Lower lobe of right lung (tissue), 2 donors: Measurements from ENCODE around the gene NSMCE4A. TPM values are rescaled to one million over a fixed set of nuclear protein-coding genes. Genes with fewer than 3 reads are reported as not detected.
"Not testable (repeated sequence)": the region's sequence is repeated elsewhere in the genome, so short reads cannot be mapped to it uniquely, and the experiment has no call there.

Experiments used
- ATAC-seq, 2 donors: fragments of 200-7000 bp; cut with Tn5 transposase; one replicate each; pipeline ENCODE4 v1.9.1; 2020 to 2022; ENCODE audit warnings: mild to moderate bottlenecking in 2 of 2, moderate library complexity in 2 of 2
- DNase-seq: peaks from one replicate; pipeline ENCODE4 v3.0.0-alpha.2; 2020
- H3K27ac ChIP-seq: fragments of 200-600 bp; one replicate; pipeline ENCODE4 v1.8.0; 2022
- H3K27me3 ChIP-seq: fragments of 200-600 bp; one replicate; pipeline ENCODE4 v1.8.0; 2022; ENCODE audit warnings: low read depth
- H3K36me3 ChIP-seq: fragments of 200-600 bp; one replicate; pipeline ENCODE4 v1.8.0; 2022; ENCODE audit warnings: mild to moderate bottlenecking
- H3K4me1 ChIP-seq: fragments of 200-600 bp; one replicate; pipeline ENCODE4 v1.8.0; 2022
- H3K4me3 ChIP-seq: fragments of 200-600 bp; one replicate; pipeline ENCODE4 v1.8.0; 2022; ENCODE audit warnings: mild to moderate bottlenecking
- H3K9me3 ChIP-seq: fragments of 200-600 bp; one replicate; pipeline ENCODE4 v1.8.0; 2022
- intact Hi-C: fragments of 100-400 bp; cut with DNase I; formaldehyde crosslinking; loops from one replicate; pipeline ENCODE4 v1.11.0; 2022
- total RNA-seq: library from RNA; stranded (reverse); fragmentation: NEBNext Ultra II Directional; extraction: Animal tissue kit (Norgen Biotek cat#: 25700); gene quantifications from one replicate; pipeline ENCODE4 v1.2.1, GENCODE V29; 2021
- TF ChIP-seq, protein P1 (sequence below): fragments of 200-600 bp; IDR thresholded peaks from one replicate; pipeline ENCODE4 v1.8.0; 2022; ENCODE audit warnings: antibody characterized with exemption, mild to moderate bottlenecking
- donor health status: DM: no; HTN: yes; CAD: no; lungs with severe emphysema.

NSMCE4A gene
- total RNA-seq, 1 donor from 2014 or later, result 37.1 TPM

DNA sequence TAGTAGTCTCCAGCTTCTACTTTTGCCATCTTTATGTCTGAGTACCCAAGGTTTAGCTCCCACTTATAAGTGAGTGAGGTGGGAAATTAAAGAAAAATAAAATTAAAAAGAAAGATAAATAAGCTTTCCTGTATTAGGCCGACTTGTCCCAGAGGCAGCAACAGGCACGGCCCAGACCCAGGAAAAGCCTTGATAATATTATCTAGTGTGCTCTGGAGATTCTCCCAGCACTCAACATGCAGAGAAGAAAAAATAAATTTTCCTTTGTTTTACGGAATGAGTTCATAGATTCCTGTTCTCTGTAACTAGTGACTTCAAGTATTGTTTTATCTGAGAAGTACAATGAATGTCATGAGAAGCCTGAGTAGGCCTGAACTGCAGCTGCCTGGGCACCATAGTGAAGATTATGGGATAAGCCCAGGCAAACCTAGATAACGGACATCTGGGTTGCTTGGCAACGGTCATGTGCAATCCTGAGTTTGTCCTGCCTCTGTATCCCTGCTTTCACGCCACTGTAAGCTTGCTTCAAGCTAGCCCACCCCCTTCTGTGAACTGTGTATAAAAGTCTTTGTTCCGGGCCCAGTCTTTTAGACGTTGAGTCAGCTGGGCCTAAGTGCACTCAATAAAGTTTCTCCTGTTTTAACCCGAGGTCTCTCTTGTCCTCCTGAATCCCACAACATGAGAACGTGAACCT is 53.6 kb downstream of the NSMCE4A start:
- H3K27ac ChIP-seq, result no peak overlapping the region
- ATAC-seq (no peak), DNase-seq (no peak)
- intact Hi-C loops, result no loop called here
- H3K27me3 ChIP-seq, result no peaks in the 10 kb centered on the region
- peaks cover 49% of the 10 kb centered on the region for H3K36me3 ChIP-seq
- no peaks in the 10 kb centered on the region for H3K9me3 ChIP-seq
- H3K4me3 ChIP-seq, result no peak overlapping the region
- peaks cover 7% of the 10 kb centered on the region for H3K4me1 ChIP-seq
- TF ChIP-seq, protein P1, sequence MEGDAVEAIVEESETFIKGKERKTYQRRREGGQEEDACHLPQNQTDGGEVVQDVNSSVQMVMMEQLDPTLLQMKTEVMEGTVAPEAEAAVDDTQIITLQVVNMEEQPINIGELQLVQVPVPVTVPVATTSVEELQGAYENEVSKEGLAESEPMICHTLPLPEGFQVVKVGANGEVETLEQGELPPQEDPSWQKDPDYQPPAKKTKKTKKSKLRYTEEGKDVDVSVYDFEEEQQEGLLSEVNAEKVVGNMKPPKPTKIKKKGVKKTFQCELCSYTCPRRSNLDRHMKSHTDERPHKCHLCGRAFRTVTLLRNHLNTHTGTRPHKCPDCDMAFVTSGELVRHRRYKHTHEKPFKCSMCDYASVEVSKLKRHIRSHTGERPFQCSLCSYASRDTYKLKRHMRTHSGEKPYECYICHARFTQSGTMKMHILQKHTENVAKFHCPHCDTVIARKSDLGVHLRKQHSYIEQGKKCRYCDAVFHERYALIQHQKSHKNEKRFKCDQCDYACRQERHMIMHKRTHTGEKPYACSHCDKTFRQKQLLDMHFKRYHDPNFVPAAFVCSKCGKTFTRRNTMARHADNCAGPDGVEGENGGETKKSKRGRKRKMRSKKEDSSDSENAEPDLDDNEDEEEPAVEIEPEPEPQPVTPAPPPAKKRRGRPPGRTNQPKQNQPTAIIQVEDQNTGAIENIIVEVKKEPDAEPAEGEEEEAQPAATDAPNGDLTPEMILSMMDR, result no peak

DNA sequence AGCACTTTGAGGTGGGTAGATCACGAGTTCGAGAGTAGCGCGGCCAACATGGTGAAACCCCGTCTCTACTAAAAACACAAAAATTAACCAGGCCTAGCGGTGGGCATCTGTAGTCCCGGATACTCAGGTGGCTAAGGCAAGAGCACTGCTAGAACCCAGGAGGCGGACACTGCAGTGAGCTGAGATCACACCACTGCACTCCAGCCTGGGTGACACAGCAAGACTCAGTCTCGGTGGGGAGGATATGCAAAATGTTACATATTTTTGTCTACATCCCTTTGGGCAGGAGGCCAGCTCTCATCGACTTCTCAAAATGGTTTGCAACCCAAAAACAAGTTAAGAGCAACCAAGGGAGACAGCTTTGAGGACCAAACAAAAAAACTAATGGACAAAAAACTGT is 55.4 kb downstream of the NSMCE4A start:
- Histone ChIP-seq H3K4me3 (no peak overlapping the region), H3K36me3 (peaks cover 57% of the 10 kb centered on the region), H3K27ac (no peak overlapping the region), H3K4me1 (no peaks in the 10 kb centered on the region), H3K9me3 (no peaks in the 10 kb centered on the region), H3K27me3 (no peaks in the 10 kb centered on the region)
- no peak for DNase-seq
- TF ChIP-seq, protein P1, result no peak
- intact Hi-C loops, result no loop called here
- no peak for ATAC-seq

DNA sequence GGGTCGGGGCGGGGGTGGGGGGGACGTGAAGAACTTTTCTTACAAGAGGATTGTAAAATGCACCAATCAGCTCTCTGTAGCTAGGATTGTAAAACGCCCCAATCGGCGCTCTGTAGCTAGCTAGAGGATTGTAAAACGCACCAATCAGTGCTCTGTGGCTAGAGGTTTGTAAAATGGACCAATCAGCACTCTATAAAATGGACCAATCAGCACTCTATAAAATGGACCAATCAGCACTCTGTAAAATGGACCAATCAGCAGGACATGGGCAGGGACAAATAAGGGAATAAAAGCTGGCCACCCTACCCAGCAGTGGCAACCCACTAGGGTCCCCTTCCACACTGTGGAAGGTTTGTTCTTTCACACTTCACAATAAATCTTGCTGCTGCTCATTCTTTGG is 56.2 kb downstream of the NSMCE4A start:
- H3K27me3 ChIP-seq, DNase-seq, H3K4me3 ChIP-seq, H3K27ac ChIP-seq, intact Hi-C loops, H3K9me3 ChIP-seq, H3K4me1 ChIP-seq, ATAC-seq: not testable (repeated sequence)
- peaks cover 65% of the 10 kb centered on the region for H3K36me3 ChIP-seq

DNA sequence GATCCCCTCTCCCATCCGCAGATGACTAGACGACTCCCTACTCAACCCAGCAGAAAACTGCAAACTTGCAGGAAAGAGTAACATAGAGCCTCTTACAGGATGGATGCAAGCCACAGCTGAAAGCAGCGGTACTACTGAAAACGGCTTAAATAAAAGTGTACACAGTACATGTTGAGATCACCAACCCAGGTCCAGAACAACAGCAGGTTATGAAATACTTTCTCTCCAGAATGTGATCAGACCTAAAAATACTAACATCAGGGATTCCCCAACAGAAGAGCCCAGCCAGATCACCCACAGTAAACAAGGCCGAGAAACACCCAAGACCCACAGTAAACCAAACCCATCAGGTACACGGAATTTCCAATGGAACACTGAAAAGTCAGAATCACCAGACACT is 60.4 kb downstream of the NSMCE4A start:
- Histone ChIP-seq H3K36me3 (peaks cover 75% of the 10 kb centered on the region), H3K9me3 (no peaks in the 10 kb centered on the region), H3K27me3 (no peaks in the 10 kb centered on the region), H3K27ac (no peak overlapping the region), H3K4me1 (no peaks in the 10 kb centered on the region), H3K4me3 (no peak overlapping the region)
- ATAC-seq, result no peak
- intact Hi-C loops, result no loop called here
- TF ChIP-seq, protein P1, result no peak
- DNase-seq, result no peak

DNA sequence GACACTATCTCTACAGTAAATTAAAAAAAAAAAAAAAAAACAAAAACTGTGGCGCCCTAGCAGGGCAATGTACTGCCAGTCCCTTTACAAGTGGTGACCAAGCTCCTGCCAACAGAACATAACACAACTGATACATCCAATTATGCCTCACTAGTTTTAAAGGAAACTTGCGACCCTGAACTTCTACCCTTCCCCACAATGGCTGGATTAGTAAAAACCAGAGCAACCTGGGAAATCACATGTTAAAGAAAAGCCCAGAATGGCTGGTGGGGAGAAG is 63.7 kb downstream of the NSMCE4A start:
- H3K4me1 ChIP-seq, result no peaks in the 10 kb centered on the region
- DNase-seq, result no peak
- ATAC-seq, result no peak
- no peaks in the 10 kb centered on the region for H3K9me3 ChIP-seq
- H3K27me3 ChIP-seq, result no peaks in the 10 kb centered on the region
- intact Hi-C loops, result no loop called here
- peaks cover 85% of the 10 kb centered on the region for H3K36me3 ChIP-seq
- no peak overlapping the region for H3K27ac ChIP-seq
- TF ChIP-seq, protein P1, result no peak
- no peak overlapping the region for H3K4me3 ChIP-seq

DNA sequence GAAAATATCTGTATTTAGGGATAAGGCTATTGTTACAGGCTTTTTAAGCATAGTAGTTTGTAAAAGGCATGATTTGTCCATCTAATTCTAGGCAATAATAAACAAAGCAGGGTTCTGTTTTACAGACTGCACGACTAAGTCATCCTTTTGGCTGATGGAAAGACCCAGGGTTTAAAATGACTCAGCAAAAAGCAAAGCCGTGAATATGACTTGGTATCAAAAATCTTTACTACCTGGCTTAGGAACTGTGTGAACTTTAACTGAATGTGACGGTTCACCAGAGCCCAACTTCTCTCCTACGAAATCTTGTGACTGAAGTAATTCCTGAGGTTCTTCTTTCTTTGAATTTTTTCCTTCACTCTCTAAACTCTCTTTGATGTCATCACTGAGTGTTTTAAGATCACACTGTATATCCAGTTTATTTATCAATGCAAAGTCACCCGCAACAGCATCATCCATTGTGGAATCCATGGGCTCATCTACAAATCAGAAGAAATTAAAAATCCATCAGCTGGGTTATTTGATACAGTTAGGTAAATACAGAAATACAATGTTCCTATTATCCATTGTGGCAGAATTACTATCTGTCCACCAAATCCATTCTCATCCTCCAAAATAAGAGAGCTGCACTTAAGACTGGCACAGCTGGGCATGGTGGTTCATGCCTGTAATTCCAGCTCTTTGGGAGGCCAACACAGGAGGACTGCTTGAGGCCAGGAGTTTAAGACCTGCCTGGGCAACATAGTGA is 64.2 kb downstream of the NSMCE4A start:
- Histone ChIP-seq H3K27ac (no peak overlapping the region), H3K36me3 (peaks cover 87% of the 10 kb centered on the region)

More for the DNA sequence above, 64.2 kb downstream of the NSMCE4A start:
- DNase-seq, result no peak
- intact Hi-C loops, result no loop called here
- Histone ChIP-seq H3K9me3 (no peaks in the 10 kb centered on the region), H3K27me3 (no peaks in the 10 kb centered on the region), H3K4me3 (no peak overlapping the region), H3K4me1 (no peaks in the 10 kb centered on the region)
- TF ChIP-seq, protein P1, result no peak
- no peak for ATAC-seq
